K562 (cell line): ENCODE measurements around the gene NIPAL1. TPM values are rescaled to one million over a fixed set of nuclear protein-coding genes. Genes with fewer than 3 reads are reported as not detected.

Experiments used
- AFF1 ChIP-seq, 2 experiments: fragments of 450-650 bp; IDR thresholded peaks; 2 replicates each; pipeline ENCODE4 v1.6.1; 2018; ENCODE audit warnings: mild to moderate bottlenecking in 2 of 2, low read depth in 1 of 2; ENCODE audit not compliant: partially characterized antibody in 2 of 2
- HINFP ChIP-seq: fragments of 450-650 bp; conservative IDR thresholded peaks from 2 replicates; pipeline ENCODE4 v1.6.1; 2016; ENCODE audit warnings: missing genetic modification characterization, low read depth, mild to moderate bottlenecking, control low read depth, missing compliant biosample characterization
- SREBF1 ChIP-seq: fragments of 150-350 bp; IDR thresholded peaks from 2 replicates; pipeline ENCODE4 v1.6.1; 2014; ENCODE audit warnings: antibody characterized with exemption, low read depth, low read length, borderline replicate concordance
- SRF ChIP-seq, 2 experiments: fragments of 250-450, 450-650 bp in 1 of 2; sonication (Bioruptor Pico) in 1 of 2; sonication (generic) in 1 of 2; formaldehyde crosslinking; IDR thresholded peaks; 2 replicates each; pipeline versions ENCODE4 v1.5.0 to v1.5.1; 2020 to 2022; ENCODE audit warnings: mild to moderate bottlenecking in 1 of 2, missing genetic modification reagents in 1 of 2
- TARDBP ChIP-seq: fragments of 450-650 bp; IDR thresholded peaks from 2 replicates; pipeline ENCODE4 v1.6.1; 2016
- ZKSCAN3 ChIP-seq: fragments of 250-450 bp; sonication (Bioruptor Pico); IDR thresholded peaks from 2 replicates; pipeline ENCODE4 v1.4.0; 2020
- ZNF274 ChIP-seq: IDR thresholded peaks from 2 replicates; pipeline ENCODE4 v1.6.1; 2011; ENCODE audit warnings: low read depth, mild to moderate bottlenecking, low read length, moderate library complexity, borderline replicate concordance
- ZNF311 ChIP-seq: fragments of 250-450 bp; sonication (Bioruptor Pico); IDR thresholded peaks from 2 replicates; pipeline ENCODE4 v1.4.0; 2020; ENCODE audit warnings: mild to moderate bottlenecking, moderate library complexity
- ZNF512 ChIP-seq: IDR thresholded peaks from 2 replicates; pipeline ENCODE4 v1.6.1; 2016; ENCODE audit warnings: missing genetic modification characterization, missing compliant biosample characterization
- ZNF780A ChIP-seq: fragments of 250-450 bp; sonication (Bioruptor Pico); IDR thresholded peaks from 2 replicates; pipeline ENCODE4 v1.5.0; 2021; ENCODE audit warnings: mild to moderate bottlenecking
- polyA plus RNA-seq, 8 experiments: library from polyadenylated mRNA; depleted of rRNA in 4 of 8; stranded (reverse) in 5 of 8; unstranded in 3 of 8; fragments of >200 nt; fragmentation: Nextera tagmentation in 2 of 8; fragmentation: Illumina TruSeq in 1 of 8; extraction: Ambion mirVana in 2 of 8; extraction: Trizol in 1 of 8; gene quantifications; 2 replicates each; pipeline versions ENCODE4 v1.2.1 to v1.2.3, GENCODE V29; 2011 to 2014; ENCODE audit warnings: inconsistent platforms in 1 of 8, missing spikeins in 1 of 8
- total RNA-seq, 7 experiments: library from RNA; depleted of rRNA in 6 of 7; stranded (reverse); fragments of >200 nt in 6 of 7; fragmentation: Illumina TruSeq in 2 of 7; extraction: Trizol in 2 of 7; gene quantifications; 2 replicates each; pipeline versions ENCODE4 v1.2.1 to v1.2.3, GENCODE V29; 2011 to 2021; ENCODE audit warnings: low replicate concordance in 1 of 7

Gene NIPAL1
- total and polyA plus RNA-seq, 9 of the 15 experiments (the other 6 are each of a cell fraction or from before 2014, with no cell fraction given), result 0.03 to 0.43 (median 0.25) TPM

- TF ChIP-seq AFF1 (IDR thresholded peaks at IDR 0.05; ENCODE audit: low read depth in 1 of 2, partially characterized antibody in 2 of 2) (no peak), HINFP (tag) (no peak), SRF (CRISPR knock-in tag; IDR thresholded peaks at IDR 0.05) (no peak), ZKSCAN3 (CRISPR knock-in tag) (no peak), ZNF780A (CRISPR knock-in tag) (no peak), TARDBP (no peak), ZNF512 (tag) (no peak), ZNF311 (CRISPR knock-in tag) (no peak), SREBF1 (no peak), ZNF274 (no peak)
Measured at GRCh38 chr4:48031802-48032525, 15.4 kb downstream of the NIPAL1 start (continued).
